ENCODE measurements around the gene ADAMTS15.

DNA sequence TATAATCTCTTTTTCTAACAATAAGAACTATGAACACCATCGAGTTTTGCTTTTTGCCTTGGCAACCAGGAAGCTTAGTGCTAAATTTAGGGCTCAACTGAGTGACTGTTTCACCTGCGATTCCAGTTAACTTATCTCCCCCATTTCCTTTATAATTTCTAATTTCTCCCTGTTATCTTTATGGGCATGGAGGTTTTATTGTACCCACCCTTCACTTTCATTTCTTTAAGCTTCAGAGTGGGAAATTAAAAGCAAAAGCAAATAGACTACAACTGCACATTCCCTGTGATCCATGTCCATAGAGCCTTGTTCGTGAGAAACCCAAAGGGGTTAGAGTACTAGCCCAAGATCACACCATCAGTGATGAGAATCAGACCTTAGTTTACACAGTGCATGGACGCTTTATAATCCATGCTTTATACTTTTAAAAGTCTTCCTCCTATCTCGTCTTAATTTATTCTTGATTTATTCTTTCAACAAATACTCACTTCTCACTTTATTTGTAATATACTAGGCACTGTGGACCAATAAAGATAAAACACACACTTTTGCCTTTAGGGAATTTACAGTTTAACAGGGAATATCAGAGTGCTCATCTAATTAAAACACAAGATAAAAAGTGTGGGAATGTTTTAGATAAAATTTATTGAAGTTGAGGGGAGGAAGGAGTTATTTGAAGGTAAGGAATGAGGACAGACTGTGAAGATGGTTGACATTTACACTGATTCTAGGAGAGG is 40.6 kb downstream of the ADAMTS15 start:
- TF ChIP-seq, protein P1, sequence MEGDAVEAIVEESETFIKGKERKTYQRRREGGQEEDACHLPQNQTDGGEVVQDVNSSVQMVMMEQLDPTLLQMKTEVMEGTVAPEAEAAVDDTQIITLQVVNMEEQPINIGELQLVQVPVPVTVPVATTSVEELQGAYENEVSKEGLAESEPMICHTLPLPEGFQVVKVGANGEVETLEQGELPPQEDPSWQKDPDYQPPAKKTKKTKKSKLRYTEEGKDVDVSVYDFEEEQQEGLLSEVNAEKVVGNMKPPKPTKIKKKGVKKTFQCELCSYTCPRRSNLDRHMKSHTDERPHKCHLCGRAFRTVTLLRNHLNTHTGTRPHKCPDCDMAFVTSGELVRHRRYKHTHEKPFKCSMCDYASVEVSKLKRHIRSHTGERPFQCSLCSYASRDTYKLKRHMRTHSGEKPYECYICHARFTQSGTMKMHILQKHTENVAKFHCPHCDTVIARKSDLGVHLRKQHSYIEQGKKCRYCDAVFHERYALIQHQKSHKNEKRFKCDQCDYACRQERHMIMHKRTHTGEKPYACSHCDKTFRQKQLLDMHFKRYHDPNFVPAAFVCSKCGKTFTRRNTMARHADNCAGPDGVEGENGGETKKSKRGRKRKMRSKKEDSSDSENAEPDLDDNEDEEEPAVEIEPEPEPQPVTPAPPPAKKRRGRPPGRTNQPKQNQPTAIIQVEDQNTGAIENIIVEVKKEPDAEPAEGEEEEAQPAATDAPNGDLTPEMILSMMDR (IDR thresholded peaks at IDR 0.05) = no peak
- TF ChIP-seq POLR2AphosphoS5 (IDR thresholded peaks at IDR 0.05) = no peak

All from sigmoid colon (tissue), 4 donors.